PFSK-1 (cell line): ENCODE measurements around the gene KBTBD7.

Experiments used
- FOXP2 ChIP-seq: optimal IDR thresholded peaks from 2 replicates; pipeline ENCODE3; 2011; ENCODE audit warnings: borderline replicate concordance, control low read depth, inconsistent platforms; ENCODE audit not compliant: insufficient read depth; ENCODE audit errors: extremely low read length, extremely low read depth
- POLR2AphosphoS5 ChIP-seq: IDR thresholded peaks from 2 replicates; pipeline ENCODE4 v1.6.1; 2012; ENCODE audit warnings: low read depth, mild to moderate bottlenecking, control low read depth, low read length, moderate library complexity
- SIN3A ChIP-seq: IDR thresholded peaks from 2 replicates; pipeline ENCODE4 v1.6.1; 2012; ENCODE audit warnings: mild to moderate bottlenecking, low read length, moderate library complexity, borderline replicate concordance; ENCODE audit not compliant: insufficient read depth
- TAF1 ChIP-seq: IDR thresholded peaks from 2 replicates; pipeline ENCODE4 v1.6.1; 2012; ENCODE audit warnings: low read length, control low read depth, borderline replicate concordance; ENCODE audit not compliant: insufficient read depth
- TF ChIP-seq, protein P1 (sequence below), 2 experiments: IDR thresholded peaks; 2 replicates each; pipeline versions ENCODE4 v1.6.1 to v1.8.0; 2011 to 2012; ENCODE audit warnings: low read depth in 2 of 2, low read length in 2 of 2, control low read depth in 1 of 2, inconsistent platforms in 1 of 2, mild to moderate bottlenecking in 1 of 2, moderate library complexity in 1 of 2; ENCODE audit not compliant: insufficient read depth in 1 of 2

Gene KBTBD7

DNA sequence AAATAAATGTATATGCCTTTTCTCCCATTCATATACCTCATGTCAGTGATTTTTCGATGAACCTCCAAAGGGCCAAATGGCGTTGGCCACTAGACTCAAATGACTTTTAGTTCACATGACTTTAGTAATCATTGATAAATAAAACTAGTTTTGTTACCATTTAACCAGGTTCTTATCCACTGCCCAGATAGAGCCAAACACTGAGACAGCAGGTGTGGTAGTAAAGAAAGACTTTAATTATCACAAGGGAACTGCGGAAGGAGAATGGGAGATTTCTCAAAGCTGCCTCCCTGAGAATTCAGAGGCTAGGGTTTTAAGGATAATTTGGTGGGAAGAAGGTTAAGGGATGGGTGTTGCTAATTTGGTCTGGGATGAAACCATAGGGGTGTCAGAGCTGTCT, 42.4 kb downstream of the KBTBD7 start:
- TF ChIP-seq SIN3A (no peak), TAF1 (no peak), POLR2AphosphoS5 (no peak), FOXP2 (no peak)
- TF ChIP-seq, protein P1, sequence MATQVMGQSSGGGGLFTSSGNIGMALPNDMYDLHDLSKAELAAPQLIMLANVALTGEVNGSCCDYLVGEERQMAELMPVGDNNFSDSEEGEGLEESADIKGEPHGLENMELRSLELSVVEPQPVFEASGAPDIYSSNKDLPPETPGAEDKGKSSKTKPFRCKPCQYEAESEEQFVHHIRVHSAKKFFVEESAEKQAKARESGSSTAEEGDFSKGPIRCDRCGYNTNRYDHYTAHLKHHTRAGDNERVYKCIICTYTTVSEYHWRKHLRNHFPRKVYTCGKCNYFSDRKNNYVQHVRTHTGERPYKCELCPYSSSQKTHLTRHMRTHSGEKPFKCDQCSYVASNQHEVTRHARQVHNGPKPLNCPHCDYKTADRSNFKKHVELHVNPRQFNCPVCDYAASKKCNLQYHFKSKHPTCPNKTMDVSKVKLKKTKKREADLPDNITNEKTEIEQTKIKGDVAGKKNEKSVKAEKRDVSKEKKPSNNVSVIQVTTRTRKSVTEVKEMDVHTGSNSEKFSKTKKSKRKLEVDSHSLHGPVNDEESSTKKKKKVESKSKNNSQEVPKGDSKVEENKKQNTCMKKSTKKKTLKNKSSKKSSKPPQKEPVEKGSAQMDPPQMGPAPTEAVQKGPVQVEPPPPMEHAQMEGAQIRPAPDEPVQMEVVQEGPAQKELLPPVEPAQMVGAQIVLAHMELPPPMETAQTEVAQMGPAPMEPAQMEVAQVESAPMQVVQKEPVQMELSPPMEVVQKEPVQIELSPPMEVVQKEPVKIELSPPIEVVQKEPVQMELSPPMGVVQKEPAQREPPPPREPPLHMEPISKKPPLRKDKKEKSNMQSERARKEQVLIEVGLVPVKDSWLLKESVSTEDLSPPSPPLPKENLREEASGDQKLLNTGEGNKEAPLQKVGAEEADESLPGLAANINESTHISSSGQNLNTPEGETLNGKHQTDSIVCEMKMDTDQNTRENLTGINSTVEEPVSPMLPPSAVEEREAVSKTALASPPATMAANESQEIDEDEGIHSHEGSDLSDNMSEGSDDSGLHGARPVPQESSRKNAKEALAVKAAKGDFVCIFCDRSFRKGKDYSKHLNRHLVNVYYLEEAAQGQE (IDR thresholded peaks at IDR 0.05; ENCODE audit: insufficient read depth in 1 of 2, low read depth in 2 of 2, low read length in 2 of 2) = no peak

GRCh38 chr13:41150058-41150457, 44.3 kb downstream of the KBTBD7 start:
- TF ChIP-seq SIN3A (no peak), FOXP2 (no peak), TAF1 (no peak), POLR2AphosphoS5 (no peak)
- TF ChIP-seq, protein P1 (IDR thresholded peaks at IDR 0.05; ENCODE audit: insufficient read depth in 1 of 2, low read depth in 2 of 2, low read length in 2 of 2) = no peak

DNA sequence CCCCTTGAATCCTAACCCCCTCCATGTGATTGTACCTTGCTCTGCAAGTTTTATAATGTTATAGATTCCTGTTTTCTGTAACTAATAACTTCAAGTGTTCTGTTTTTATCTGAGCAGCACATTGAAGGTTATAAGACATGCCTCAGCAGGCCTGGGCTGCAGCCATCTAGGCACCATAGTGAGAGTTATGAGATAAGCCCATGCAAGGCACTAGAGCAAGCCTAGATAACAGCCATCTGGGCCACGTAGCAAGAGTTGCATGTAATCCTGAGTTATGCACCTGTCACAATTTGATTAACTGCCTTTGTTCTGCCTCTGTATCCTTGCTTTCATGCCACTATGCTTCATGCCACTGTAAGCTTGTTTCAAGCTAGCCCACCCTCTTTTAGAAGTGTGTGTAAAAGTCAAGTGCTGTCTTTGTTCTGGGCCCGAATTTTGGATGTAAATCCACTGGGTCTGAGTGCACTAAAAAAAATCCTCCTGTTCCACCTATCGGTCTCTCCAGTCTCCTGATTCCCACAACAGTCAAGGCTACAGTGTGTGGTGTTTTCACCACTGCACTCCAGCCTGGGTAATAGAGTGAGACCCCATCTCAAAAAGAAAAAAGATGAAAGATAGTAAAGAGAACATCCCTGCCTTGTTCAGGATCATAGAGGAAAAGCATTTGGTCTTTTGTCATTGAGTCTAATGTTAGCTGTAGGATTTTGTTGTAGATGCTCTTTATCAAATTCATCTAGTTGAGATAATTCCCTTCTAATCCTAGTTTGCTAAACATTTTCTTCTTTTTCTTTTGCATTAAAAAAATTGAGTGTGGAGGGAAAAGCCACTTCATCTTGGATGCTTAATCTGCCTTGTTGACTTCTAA, 45.7 kb downstream of the KBTBD7 start:
- TF ChIP-seq, protein P1 (IDR thresholded peaks at IDR 0.05; ENCODE audit: insufficient read depth in 1 of 2, low read depth in 2 of 2, low read length in 2 of 2) = no peak
- TF ChIP-seq SIN3A (no peak), POLR2AphosphoS5 (no peak), TAF1 (no peak), FOXP2 (no peak)

GRCh38 chr13:41145136-41145908, 49.0 kb downstream of the KBTBD7 start:
- TF ChIP-seq, protein P1 (IDR thresholded peaks at IDR 0.05; ENCODE audit: insufficient read depth in 1 of 2, low read depth in 2 of 2, low read length in 2 of 2) = no peak
- TF ChIP-seq FOXP2 = no peak
- no peak for TF ChIP-seq TAF1
- TF ChIP-seq POLR2AphosphoS5 = no peak
- no peak for TF ChIP-seq SIN3A
